DOHH2 (cell line): ENCODE data around the gene DCDC1.

ENCODE experiments used
- CTCF ChIP-seq: fragments of 200-600 bp; sonication (generic); IDR thresholded peaks from one replicate; pipeline ENCODE4 v1.5.1; 2014; ENCODE audit warnings: antibody characterized with exemption, mild to moderate bottlenecking, low read depth, low read length; ENCODE audit not compliant: poor library complexity, severe bottlenecking
- EZH2phosphoT487 ChIP-seq: fragments of 200-600 bp; sonication (generic); IDR thresholded peaks from 2 replicates; pipeline ENCODE4 v1.6.1; 2017; ENCODE audit warnings: borderline replicate concordance, mild to moderate bottlenecking, antibody characterized with exemption, low read length, moderate library complexity, mixed read lengths

DNA sequence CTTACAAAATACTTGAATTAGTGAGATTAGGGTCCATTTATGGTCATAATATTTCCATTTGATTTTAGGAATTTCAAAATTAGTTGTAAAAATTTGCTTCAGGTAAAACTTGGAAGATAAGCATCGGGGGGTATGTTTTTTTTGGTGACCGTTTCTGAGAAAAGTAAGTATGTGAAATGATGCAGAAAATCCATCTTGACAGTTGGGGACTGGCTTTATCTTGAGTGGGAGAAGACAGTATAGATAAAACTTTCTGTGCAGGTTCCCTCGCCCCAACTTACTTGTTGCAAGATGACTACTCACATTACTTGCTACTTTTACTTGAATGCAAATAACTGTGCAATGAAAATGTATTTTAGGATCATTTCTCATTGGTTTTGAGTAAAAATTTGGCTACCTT is 49.6 kb upstream of the DCDC1 start:
- TF ChIP-seq CTCF (no peak), EZH2phosphoT487 (no peak)
